GM15510 (cell line): ENCODE measurements around the gene TMUB1.

ENCODE experiments used
- POLR2A ChIP-seq: IDR thresholded peaks from 3 replicates; pipeline ENCODE4 v1.6.1; 2011; ENCODE audit warnings: borderline replicate concordance; ENCODE audit not compliant: insufficient read length; ENCODE audit errors: extremely low read depth

TMUB1 gene

GRCh38 chr7:151085691-151086620 lies 2.7 kb upstream of the TMUB1 start, which contains the start of gene AGAP3:
AGAP3 (plus strand) TSS chr7:151086475; CDS start chr7:151086742, 267 bp downstream.
- TF ChIP-seq POLR2A: peak; percentile 83

GRCh38 chr7:151085329-151085690 lies 2.0 kb upstream of the TMUB1 start:
- TF ChIP-seq POLR2A: no peak

GRCh38 chr7:151083824-151084160 lies 499 bp upstream of the TMUB1 start:
- no peak for TF ChIP-seq POLR2A

GRCh38 chr7:151082141-151083070 lies 887 bp downstream of the TMUB1 start:
- no peak for TF ChIP-seq POLR2A

GRCh38 chr7:151081170-151082101 lies 1.9 kb downstream of the TMUB1 start:
- TF ChIP-seq POLR2A: no peak

GRCh38 chr7:151080522-151081169 lies 2.6 kb downstream of the TMUB1 start, which contains the start of gene FASTK:
FASTK (minus strand) TSS chr7:151080809; CDS start chr7:151080766, 43 bp downstream.
- peak; percentile 83 for TF ChIP-seq POLR2A

- no peak for TF ChIP-seq POLR2A
Measured at GRCh38 chr7:151080067-151080521, 3.2 kb downstream of the TMUB1 start.

GRCh38 chr7:151079199-151079910 lies 3.9 kb downstream of the TMUB1 start:
- no peak for TF ChIP-seq POLR2A

- TF ChIP-seq POLR2A: no peak
Measured at GRCh38 chr7:151078233-151079040, 4.9 kb downstream of the TMUB1 start.

GRCh38 chr7:151077705-151078232 lies 5.5 kb downstream of the TMUB1 start:
- TF ChIP-seq POLR2A: no peak

- no peak for TF ChIP-seq POLR2A
Measured at GRCh38 chr7:151076863-151077704, 6.2 kb downstream of the TMUB1 start.
